GM10847 (cell line): ENCODE measurements around the gene PTH1R.
A peak's percentile ranks its signal among the peaks of the same experiment; 100 is the strongest.

ENCODE experiments used
- POLR2A ChIP-seq: IDR thresholded peaks from 2 replicates; pipeline ENCODE4 v1.6.1; 2011; ENCODE audit not compliant: insufficient read length; ENCODE audit errors: extremely low read depth

The PTH1R gene

DNA sequence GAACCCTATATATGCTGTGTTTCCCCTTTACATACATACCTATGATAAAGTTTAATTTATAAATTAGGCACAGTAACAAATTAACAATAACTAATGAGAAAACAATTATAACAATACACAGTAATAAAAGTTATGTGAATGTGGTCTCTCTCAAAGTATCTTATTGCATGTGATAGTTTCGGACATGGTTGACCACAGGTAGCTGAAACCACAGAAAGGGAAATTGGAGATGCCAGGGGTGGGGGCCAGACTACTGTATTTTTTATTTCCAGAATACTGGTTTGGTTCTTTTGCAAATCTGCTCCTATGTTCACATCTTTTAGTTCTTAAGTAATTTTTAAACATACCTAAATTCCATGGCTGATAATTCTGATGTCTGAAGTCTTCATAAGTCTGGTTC is 40.7 kb downstream of the PTH1R start:
- no peak for TF ChIP-seq POLR2A

DNA sequence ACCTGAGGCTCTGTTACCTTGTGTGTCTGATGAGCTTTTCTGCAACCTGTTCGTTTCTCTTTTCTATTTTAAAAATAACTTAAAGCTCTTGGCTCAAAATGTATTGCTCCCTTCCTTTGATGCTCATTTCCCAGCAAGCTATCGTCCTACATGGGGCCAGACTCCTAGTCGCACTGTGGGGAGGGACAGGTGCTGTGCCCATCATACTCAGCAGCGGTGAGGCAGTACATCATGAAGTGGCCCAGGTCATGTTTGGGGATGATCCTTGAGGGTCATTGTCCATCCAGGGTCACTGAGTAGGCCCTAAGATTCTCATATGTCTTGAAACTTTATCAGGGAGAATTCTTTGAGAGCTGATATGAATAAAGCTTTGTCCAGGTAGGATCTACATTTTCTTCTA is 41.1 kb downstream of the PTH1R start:
- no peak for TF ChIP-seq POLR2A

GRCh38 chr3:46921041-46921440 is 43.5 kb downstream of the PTH1R start:
- no peak for TF ChIP-seq POLR2A

DNA sequence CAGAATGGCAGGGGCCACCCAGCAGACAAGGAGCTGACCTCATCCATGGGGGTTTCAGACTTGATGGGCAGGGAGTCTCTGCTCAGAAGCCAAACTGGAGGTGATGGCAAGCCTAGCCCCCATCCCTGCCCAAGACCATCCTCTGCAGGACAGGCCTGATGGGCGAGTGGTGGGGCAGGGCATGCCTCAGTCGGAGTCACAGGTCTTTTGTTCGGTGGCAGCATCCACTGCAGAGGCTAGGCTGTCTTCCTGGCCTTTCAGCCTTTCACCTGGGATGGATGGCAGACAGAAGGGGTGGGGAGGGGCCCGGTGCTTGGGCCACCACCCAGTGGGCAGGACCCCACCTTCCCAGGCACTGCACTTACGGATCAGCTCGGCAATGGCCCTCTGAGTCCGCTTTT is 44.4 kb downstream of the PTH1R start:
- TF ChIP-seq POLR2A, result no peak

- TF ChIP-seq POLR2A, result no peak
These were observed 44.9 kb downstream of the PTH1R start for GRCh38 chr3:46922426-46922825.

DNA sequence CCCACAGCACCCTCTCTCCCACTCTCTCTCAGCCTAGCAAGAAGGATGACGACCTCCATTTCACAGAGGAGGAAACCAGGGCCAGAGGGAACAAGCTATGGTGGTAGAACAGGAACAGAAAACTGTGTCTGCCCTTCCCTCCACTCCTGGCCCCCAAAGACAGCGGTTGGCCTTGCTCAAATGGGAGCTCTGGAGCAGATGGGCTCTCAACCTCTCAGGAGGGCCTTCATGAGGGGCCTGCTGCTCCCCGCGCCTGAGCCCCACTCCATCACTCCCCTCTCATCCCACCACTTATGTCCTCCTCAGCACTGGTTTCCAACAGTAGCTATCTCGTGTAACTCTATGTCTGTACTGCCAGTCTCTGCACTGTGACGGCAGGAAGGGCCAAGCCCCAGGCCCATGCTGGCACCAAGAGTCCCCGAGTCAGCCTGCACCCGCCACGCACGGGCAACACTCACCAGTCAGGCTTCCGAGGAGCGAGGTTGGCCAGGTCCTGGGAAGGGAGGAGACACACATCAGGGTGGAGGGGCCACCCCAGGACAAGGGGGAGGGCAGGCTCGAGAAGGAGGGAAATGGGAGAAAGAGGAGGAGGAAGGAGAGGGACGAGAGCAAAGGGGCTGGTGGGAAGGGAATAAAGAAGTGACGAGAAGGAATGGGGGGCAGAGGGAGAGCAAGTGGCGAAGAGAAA is 45.5 kb downstream of the PTH1R start:
- TF ChIP-seq POLR2A, result no peak

DNA sequence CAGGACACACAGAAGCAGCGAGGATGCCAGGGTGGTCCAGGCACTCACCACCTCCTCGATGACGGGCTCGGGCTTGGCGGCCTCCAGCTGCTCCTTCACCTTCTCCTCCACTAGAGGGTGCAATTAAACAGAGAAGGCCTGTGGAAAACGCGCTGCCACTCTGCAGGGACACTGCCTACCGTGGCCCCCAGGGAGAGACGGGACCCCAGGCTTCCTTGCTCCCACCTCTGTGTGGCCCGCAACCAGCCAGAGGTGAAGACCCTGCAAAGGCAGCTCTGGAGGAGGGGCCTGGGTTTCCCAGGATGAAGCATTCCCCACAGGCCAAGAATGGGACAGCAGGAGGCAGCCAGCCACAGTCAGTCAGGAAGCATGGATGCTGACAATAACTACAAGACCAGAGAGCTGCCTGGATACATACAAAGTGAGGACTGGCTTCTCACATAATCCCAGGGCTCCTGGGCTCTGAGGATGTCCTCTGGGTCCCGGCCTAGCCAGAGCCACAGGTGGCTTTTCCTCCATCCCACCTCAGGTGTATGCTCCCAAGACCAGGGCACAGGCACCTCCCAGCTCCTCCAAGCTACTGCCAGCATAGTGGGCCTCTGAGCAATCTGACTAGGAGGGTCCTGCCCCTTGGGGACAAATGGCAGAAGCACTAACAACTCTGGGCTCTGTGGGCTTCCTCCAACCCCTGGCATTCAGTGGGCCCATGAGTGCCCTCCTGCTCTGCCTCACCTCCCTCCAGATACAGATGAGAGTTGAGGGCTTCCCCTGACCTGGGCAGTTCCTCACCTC is 46.2 kb downstream of the PTH1R start:
- no peak for TF ChIP-seq POLR2A

DNA sequence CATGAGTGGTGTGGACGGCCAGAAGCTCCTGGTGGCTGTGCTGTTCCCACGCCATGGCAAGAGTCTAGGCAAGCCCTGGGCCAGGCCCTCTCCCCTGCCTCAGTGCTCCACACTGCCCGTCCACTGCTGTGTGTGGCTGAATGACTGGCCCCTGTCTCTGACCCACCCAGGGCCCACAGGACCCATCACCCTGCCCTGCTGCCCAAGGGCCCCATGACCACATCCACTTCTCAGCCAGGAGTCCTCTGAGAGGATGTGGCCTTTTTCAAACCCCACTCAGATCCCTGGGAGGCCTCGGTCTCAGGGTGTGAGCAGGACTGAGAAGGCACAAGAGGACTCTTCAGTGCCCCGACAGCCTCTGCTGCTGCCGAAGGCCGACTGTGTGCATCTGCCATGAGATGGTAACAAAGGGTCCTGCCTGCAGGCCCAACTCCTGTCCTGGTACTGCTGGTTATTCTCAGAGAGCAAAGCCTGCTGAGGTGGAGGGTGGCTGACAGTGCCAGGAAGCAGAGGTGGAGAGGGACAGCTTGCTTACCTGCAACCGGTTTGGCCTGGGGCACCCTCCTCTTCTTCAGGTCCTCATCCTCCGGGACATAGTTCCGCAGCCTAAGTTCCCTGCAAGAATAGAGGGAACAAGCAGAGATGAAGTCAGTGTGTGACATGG is 47.5 kb downstream of the PTH1R start:
- no peak for TF ChIP-seq POLR2A

GRCh38 chr3:46925585-46925934 is 48.0 kb downstream of the PTH1R start:
- TF ChIP-seq POLR2A, result no peak

- TF ChIP-seq POLR2A, result no peak
These were observed 48.5 kb downstream of the PTH1R start for GRCh38 chr3:46926039-46926438.

GRCh38 chr3:46926447-46926846 is 48.9 kb downstream of the PTH1R start:
- no peak for TF ChIP-seq POLR2A

DNA sequence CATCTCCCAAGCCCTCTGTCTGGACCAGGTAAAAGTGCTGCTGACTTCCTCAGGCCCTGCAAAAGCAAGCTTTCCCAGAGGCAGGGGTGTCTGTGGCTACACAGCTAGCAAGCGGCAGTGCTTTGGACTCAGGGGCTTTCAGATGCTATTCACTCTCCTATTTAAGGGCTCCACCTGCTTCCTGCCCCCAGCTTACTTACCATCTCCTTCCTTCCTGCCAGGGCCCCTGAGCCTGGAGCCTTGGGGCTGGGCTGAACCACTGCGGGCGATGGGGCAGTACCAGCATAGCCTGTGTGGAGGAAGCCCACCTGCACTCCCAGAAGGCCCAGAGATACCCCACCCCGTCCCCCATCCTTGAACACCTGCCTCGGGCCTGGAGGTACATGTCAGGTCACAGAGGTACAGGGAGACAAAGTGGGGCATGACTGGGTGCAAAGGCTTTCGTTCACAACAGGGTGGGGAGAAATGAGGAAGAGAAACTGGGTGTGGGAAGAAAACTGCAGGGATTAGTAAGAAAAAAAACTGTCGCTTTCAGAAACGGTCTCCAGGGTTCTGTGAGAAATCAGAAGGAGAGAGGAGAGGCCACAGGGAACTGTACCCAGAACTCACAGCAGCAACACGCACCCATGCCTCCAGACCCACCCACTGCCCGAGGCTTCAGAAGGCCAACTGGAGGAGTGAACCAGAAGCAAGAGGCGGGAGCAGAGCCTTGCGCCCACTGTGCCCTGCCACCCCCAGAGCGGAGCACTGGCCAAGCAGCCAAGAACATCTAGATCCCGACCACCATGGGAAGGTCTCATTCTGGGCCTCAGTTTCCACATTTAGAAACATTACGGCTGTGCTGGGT is 49.6 kb downstream of the PTH1R start:
- TF ChIP-seq POLR2A, result peak; percentile 39

DNA sequence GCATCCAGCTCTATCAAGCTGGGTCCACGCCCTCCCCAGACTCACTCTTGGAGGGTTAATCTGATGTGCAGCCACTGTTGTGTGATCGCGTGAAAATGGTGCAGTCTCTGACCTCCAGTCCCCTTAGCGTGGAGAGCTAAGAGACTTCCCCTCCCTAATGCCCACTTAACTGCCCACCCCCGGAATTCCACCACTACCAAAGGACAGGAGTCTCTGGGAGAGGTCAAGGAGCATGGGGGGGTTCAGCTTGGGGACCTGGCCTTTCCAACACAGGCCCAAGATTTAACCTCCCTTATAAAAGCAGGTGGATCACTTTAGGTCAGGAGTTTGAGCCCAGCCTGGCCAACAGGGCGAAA is 50.2 kb downstream of the PTH1R start:
- no peak for TF ChIP-seq POLR2A

DNA sequence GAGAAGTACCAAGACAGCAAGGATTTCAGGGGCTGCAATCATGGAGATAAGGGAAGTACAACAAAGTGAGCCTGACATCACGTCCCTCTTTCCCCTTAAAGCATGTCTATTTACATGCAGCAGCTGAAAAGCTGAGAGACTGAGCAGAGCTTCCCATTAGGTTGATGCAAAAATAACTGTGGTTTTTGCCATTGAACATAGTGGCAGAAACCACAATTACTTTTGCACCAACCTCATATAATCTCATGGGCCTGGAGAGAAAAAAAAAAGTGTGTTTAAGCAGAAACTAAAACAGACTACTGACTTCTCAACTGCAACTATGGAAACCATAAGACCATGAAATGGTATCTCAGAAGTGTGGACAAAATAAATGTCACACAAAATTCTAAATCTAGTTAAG is 50.8 kb downstream of the PTH1R start:
- TF ChIP-seq POLR2A, result no peak

- TF ChIP-seq POLR2A, result no peak
These were observed 51.8 kb downstream of the PTH1R start for GRCh38 chr3:46929324-46929723.
